ENCODE results near the gene PLIN3.
"Not testable (repeated sequence)": the region's sequence is repeated elsewhere in the genome, so short reads cannot be mapped to it uniquely, and the experiment has no call there.

DNA sequence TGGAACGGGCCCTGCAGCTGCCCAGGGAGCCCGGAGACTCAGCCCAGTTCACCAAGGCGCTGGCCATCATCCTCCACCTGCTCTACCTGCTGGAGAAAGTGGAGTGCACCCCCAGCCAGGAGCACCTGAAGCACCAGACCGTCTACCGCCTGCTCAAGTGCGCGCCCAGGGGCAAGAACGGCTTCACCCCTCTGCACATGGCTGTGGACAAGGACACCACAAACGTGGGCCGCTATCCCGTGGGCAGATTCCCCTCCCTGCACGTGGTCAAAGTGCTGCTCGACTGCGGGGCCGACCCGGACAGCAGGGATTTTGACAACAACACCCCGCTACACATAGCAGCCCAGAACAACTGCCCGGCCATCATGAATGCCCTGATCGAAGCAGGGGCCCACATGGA lies 74.2 kb downstream of the PLIN3 start:
- not testable (repeated sequence) for TF ChIP-seq EZH2 (IDR thresholded peaks at IDR 0.05; ENCODE audit: low read depth, unreplicated experiment); CTCF (conservative IDR thresholded peaks at IDR 0.05; ENCODE audit: low read depth in 2 of 2); EZH2phosphoT487 (IDR thresholded peaks at IDR 0.05; ENCODE audit: unreplicated experiment); POLR2AphosphoS5 (IDR thresholded peaks at IDR 0.05; ENCODE audit: low read depth)

All from GM23338 (cell line).